Sigmoid colon (tissue), 3 donors: ENCODE data around the gene HLA-F.

Experiments
- CTCF ChIP-seq, 4 experiments: fragments of 450-650 bp in 3 of 4; fragments of 200-600 bp in 1 of 4; IDR thresholded peaks; one replicate each; pipeline ENCODE4 v1.5.1; 2016 to 2019; ENCODE audit warnings: antibody characterized with exemption in 4 of 4, mild to moderate bottlenecking in 3 of 4, moderate library complexity in 2 of 4
- POLR2A ChIP-seq, 2 donors: fragments of 450-650 bp; IDR thresholded peaks; one replicate each; pipeline ENCODE4 v1.6.1; 2016; ENCODE audit warnings: antibody characterized with exemption in 2 of 2, mild to moderate bottlenecking in 2 of 2, moderate library complexity in 2 of 2

GRCh38 chr6:29723262-29723665 is at the start of gene HLA-F:
- TF ChIP-seq CTCF (IDR thresholded peaks at IDR 0.05), result no peak
- TF ChIP-seq POLR2A (IDR thresholded peaks at IDR 0.05), result no peak
